NCI-H2029 (cell line): ENCODE measurements around the gene GPC3.

Experiments used
- DNase-seq: peaks from one replicate; lab custom pipeline; 2025; lab: John Stamatoyannopoulos, UW

The GPC3 gene

GRCh38 chrX:133601116-133601515, 384.3 kb downstream of the GPC3 start:
- DNase-seq, result no peak

- no peak for DNase-seq
Measured at GRCh38 chrX:133600536-133600935, 384.9 kb downstream of the GPC3 start.

GRCh38 chrX:133598601-133599335, 386.6 kb downstream of the GPC3 start:
- DNase-seq, result no peak

- no peak for DNase-seq
Measured at GRCh38 chrX:133594156-133594555, 391.2 kb downstream of the GPC3 start.

GRCh38 chrX:133593531-133593930, 391.9 kb downstream of the GPC3 start:
- no peak for DNase-seq

GRCh38 chrX:133590703-133591505, 394.5 kb downstream of the GPC3 start:
- no peak for DNase-seq

- DNase-seq, result no peak
Measured at GRCh38 chrX:133588827-133589226, 396.6 kb downstream of the GPC3 start.

GRCh38 chrX:133587818-133588217, 397.6 kb downstream of the GPC3 start:
- no peak for DNase-seq

- no peak for DNase-seq
Measured at GRCh38 chrX:133587071-133587470, 398.3 kb downstream of the GPC3 start.

GRCh38 chrX:133586443-133586842, 399.0 kb downstream of the GPC3 start:
- no peak for DNase-seq

GRCh38 chrX:133583825-133584224, 401.6 kb downstream of the GPC3 start:
- DNase-seq, result no peak

- DNase-seq, result no peak
Measured at GRCh38 chrX:133580625-133581024, 404.8 kb downstream of the GPC3 start.

- no peak for DNase-seq
Measured at GRCh38 chrX:133579631-133580030, 405.8 kb downstream of the GPC3 start.

- no peak for DNase-seq
Measured at GRCh38 chrX:133576876-133577275, 408.5 kb downstream of the GPC3 start.

- DNase-seq, result no peak
Measured at GRCh38 chrX:133575501-133576136, 409.8 kb downstream of the GPC3 start.

- no peak for DNase-seq
Measured at GRCh38 chrX:133574716-133575115, 410.7 kb downstream of the GPC3 start.

GRCh38 chrX:133570549-133570948, 414.8 kb downstream of the GPC3 start:
- DNase-seq, result no peak

GRCh38 chrX:133569217-133569616, 416.2 kb downstream of the GPC3 start:
- DNase-seq, result no peak

GRCh38 chrX:133568109-133568508, 417.3 kb downstream of the GPC3 start:
- no peak for DNase-seq

- DNase-seq, result no peak
Measured at GRCh38 chrX:133566876-133567275, 418.5 kb downstream of the GPC3 start.

GRCh38 chrX:133563705-133564104, 421.7 kb downstream of the GPC3 start:
- DNase-seq, result no peak

- no peak for DNase-seq
Measured at GRCh38 chrX:133561251-133561650, 424.1 kb downstream of the GPC3 start.

- no peak for DNase-seq
Measured at GRCh38 chrX:133559909-133560308, 425.5 kb downstream of the GPC3 start.
